Measurements from ENCODE around the gene KCNJ3.

Gene KCNJ3

GRCh38 chr2:154795651-154796050 lies 97.2 kb downstream of the KCNJ3 start:
- TF ChIP-seq, protein P1, sequence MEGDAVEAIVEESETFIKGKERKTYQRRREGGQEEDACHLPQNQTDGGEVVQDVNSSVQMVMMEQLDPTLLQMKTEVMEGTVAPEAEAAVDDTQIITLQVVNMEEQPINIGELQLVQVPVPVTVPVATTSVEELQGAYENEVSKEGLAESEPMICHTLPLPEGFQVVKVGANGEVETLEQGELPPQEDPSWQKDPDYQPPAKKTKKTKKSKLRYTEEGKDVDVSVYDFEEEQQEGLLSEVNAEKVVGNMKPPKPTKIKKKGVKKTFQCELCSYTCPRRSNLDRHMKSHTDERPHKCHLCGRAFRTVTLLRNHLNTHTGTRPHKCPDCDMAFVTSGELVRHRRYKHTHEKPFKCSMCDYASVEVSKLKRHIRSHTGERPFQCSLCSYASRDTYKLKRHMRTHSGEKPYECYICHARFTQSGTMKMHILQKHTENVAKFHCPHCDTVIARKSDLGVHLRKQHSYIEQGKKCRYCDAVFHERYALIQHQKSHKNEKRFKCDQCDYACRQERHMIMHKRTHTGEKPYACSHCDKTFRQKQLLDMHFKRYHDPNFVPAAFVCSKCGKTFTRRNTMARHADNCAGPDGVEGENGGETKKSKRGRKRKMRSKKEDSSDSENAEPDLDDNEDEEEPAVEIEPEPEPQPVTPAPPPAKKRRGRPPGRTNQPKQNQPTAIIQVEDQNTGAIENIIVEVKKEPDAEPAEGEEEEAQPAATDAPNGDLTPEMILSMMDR (IDR thresholded peaks at IDR 0.05; ENCODE audit: borderline replicate concordance, control extremely low read depth, extremely low read depth, insufficient read depth, missing control alignments): no peak
- no peak for DNase-seq (ENCODE audit: low spot score)
- in situ Hi-C loops (cut with MboI; ENCODE audit: low sequenced_read_pairs, unreplicated experiment): no loop called here

GRCh38 chr2:154804451-154804850 lies 106.0 kb downstream of the KCNJ3 start:
- TF ChIP-seq, protein P1 (IDR thresholded peaks at IDR 0.05; ENCODE audit: borderline replicate concordance, control extremely low read depth, extremely low read depth, insufficient read depth, missing control alignments): no peak
- DNase-seq (ENCODE audit: low spot score): no peak
- in situ Hi-C loops (cut with MboI; ENCODE audit: low sequenced_read_pairs, unreplicated experiment): no loop called here

GRCh38 chr2:154813636-154814035 lies 115.1 kb downstream of the KCNJ3 start:
- no peak for DNase-seq (ENCODE audit: low spot score)
- in situ Hi-C loops (cut with MboI; ENCODE audit: low sequenced_read_pairs, unreplicated experiment): no loop called here
- TF ChIP-seq, protein P1 (IDR thresholded peaks at IDR 0.05; ENCODE audit: borderline replicate concordance, control extremely low read depth, extremely low read depth, insufficient read depth, missing control alignments): no peak

GRCh38 chr2:154814856-154815255 lies 116.4 kb downstream of the KCNJ3 start:
- no peak for DNase-seq (ENCODE audit: low spot score)
- in situ Hi-C loops (cut with MboI; ENCODE audit: low sequenced_read_pairs, unreplicated experiment): no loop called here
- TF ChIP-seq, protein P1 (IDR thresholded peaks at IDR 0.05; ENCODE audit: borderline replicate concordance, control extremely low read depth, extremely low read depth, insufficient read depth, missing control alignments): no peak

DNA sequence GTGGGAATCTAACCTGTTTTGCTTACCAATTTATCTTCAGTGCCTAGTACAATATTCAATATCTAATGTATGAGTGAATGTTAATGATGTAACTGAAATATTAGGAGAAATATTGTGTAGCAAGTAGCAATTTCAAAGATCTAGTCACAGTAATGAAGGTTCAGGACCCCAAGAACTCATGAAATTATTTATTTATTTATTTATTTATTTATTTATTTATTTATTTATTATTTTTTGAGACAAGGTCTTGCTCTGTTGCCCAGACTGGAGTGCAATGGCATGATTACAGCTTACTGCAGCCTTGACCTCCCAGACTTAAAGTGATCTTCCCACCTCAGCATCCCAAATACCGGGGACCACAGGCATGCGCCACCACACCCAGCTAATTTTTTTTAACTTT lies 126.9 kb downstream of the KCNJ3 start:
- DNase-seq (ENCODE audit: low spot score): no peak
- TF ChIP-seq, protein P1 (IDR thresholded peaks at IDR 0.05; ENCODE audit: borderline replicate concordance, control extremely low read depth, extremely low read depth, insufficient read depth, missing control alignments): no peak
- in situ Hi-C loops (cut with MboI; ENCODE audit: low sequenced_read_pairs, unreplicated experiment): no loop called here

DNA sequence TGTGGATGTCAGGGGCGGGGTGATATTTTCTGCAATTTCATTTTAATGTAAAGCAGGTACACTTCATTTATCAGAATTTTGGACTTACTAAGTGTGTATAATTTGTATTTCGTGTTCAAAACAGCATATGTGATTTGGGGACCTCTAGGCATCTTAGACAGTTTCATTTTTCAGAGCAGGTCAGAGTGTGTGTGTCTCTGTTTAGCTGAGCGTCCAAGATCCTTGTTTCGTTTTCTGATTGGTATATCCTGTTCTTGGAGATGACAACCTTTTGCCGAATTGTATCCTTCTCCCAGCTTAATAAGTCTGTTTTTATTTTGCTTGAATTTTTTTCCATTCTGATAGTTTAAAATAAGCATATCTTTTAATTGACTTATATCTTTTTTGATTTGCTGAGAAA lies 128.3 kb downstream of the KCNJ3 start:
- TF ChIP-seq, protein P1 (IDR thresholded peaks at IDR 0.05; ENCODE audit: borderline replicate concordance, control extremely low read depth, extremely low read depth, insufficient read depth, missing control alignments): no peak
- no peak for DNase-seq (ENCODE audit: low spot score)
- in situ Hi-C loops (cut with MboI; ENCODE audit: low sequenced_read_pairs, unreplicated experiment): no loop called here

GRCh38 chr2:154827286-154827685 lies 128.8 kb downstream of the KCNJ3 start:
- no peak for DNase-seq (ENCODE audit: low spot score)
- in situ Hi-C loops (cut with MboI; ENCODE audit: low sequenced_read_pairs, unreplicated experiment): no loop called here
- TF ChIP-seq, protein P1 (IDR thresholded peaks at IDR 0.05; ENCODE audit: borderline replicate concordance, control extremely low read depth, extremely low read depth, insufficient read depth, missing control alignments): no peak
